Limb (tissue), 2 donors: ENCODE data around the gene CPS1.

ENCODE experiments used
- DNase-seq, 2 donors: peaks; one replicate each; pipeline ENCODE4 v3.0.0-alpha.2; 2016; ENCODE audit errors: extremely low spot score in 2 of 2

The CPS1 gene

DNA sequence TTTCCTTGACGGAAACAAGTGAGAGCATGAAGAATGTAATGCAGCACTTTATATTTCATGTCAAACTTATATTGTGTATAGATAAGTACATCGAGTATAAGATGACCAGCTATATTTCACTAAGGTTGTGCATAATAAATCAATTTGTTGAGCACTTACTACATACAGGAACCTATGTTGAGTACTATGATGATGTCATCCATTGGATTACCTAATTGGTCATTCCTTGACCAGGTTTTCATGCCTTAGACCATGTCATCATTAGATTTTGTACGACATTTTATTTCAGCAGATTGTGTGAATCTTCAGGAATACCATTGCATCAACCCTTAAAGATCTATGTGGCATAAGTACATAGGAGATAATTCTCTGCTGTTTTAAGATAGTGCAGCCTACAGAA is 119.7 kb downstream of the CPS1 start:
- no peak for DNase-seq

DNA sequence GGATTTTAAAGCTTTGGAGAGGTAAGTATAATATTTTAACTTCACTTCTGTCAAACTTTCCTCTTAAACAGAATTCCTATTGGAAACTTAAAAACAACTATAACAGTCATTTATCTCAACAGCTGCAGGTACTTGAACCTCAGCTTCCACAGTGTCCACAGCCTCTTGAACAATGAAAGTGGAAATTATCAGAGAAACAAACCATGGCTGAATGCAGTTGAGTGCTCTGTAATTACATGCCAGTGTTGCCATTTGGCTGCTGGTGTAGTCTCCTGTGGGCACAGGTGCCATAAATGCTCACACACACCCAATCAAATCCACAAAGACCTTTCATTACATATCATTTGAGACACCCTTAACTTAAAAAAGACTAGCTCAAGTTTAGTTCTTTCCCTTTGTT is 125.1 kb downstream of the CPS1 start:
- no peak for DNase-seq

DNA sequence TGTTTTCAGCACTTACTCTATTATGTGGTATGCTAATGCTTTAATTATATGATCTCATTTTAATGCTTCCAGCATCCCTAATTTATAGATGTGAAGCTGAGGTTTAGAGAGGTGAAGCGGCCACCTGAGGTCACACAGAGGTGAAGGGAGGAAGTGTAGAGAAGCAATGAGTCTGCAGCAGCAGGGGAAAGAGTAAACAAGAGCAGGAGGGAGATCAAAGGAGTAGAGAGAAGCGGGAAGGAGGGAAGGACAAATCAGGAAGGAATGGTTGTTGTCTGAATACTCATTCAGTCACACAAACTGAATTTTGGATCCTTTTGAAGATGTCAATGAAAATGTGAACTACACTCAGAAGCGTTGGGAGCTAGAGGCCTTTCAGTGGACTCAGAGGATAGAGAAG is 130.0 kb downstream of the CPS1 start:
- no peak for DNase-seq

DNA sequence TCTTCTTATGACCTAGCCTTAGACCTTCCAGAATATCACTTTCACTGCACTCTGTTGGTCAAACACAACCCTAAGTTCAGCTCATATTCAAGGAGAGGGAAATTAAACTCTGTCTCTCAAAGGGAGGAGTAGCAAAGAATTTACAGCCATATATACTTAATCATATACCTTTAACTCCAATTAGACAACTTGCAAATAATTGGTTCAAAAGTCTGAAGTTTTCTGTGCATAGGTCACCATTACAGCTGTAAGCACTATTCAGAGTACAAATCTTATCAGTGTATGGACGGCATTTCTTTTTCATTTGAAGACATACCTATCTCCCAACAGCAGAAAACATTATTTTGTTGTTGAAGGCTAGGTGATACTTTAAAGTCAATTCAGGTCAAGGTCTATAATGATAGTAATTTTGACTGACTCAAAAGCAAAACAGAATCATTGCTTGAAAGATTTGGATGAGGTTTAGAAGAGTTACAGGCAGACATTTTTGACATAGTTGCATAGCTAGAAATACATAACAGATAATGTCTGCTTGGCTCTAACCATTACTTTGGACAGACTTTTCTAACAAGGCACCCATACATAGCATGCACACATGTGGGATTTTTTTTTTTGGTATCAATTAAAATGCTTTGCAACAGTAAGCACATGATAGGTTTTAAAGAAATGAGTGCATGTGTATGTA is 131.5 kb downstream of the CPS1 start:
- DNase-seq: no peak

DNA sequence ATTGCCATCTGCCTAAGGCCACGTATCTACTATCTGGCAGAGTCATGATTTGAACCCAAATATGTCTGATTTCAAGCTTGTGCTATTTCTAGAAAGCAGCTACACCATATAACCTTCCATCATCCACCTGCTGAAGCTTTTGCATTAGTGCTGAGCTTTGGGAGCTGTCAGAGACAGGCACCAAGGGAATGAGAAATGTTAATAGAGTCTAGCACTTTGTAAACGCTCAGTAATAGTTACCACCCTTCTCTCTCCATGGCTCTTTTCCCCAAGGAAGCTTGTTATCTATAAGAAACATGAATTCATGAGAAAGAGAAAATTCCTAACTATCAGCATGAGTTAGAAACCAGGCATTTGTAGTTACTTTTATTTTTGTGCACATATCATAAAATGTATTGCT is 151.5 kb downstream of the CPS1 start:
- no peak for DNase-seq

DNA sequence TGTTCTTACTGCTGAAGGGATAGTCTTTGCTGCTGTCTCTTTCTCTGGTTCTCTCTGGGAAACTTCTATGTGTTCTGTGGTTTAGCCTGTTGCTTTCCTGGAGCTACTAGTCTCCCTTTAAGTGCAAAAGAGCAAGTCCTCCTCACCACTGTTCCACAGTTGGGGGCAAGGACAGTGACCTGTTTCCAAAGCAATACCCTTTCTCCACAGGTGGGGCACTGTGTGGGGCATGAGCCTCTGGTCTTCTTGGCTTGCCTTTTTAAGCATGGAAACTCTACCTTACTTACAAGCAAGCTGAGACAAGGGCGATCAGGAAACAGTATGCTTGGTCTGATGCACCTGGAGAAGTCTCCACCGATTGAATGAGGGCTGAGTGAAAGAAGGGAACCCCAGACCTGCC is 156.7 kb downstream of the CPS1 start:
- DNase-seq: no peak

DNA sequence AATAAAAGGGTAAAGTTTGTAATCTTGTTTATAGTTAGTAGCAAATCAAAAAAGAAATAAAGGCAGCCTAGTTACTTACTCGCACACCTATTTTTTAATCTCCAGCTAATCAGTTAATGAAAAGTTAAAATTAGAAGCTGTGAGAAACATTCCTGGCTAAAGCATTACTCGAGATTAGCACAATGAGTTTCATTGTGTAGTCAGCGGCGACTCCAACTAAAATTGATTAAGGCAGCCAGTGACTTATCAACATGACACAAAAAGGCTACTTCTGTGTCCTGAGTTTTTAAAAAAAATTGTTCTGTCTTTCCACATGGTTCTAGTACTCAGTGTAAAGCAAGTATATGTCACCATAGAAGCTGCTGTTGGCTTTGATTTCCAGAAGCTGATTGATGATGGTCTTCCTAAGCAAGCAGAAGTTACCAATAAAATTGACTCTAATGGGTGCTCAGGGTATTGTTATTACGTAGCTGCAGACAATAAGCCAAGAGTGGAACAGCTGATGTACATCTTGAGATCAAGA is 159.2 kb downstream of the CPS1 start:
- no peak for DNase-seq

DNA sequence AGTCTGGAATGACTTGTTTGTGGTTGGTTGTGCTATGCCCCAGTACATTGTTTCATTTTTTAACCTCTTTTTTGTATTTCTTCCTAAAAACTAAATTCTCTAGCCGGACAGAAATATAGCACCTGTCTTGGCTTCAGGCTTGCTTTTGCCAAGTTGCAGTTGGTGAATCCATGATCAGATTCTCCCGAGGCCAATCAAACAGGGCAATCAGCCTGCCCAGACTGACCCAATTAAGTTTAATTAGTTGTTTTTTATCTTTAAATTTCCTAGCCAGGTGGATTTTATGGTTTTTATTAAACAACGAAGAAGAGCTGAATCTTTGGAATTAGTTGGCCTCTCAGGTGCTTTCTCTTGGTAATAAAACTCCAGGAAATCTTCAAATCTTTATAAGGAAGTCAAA is 162.1 kb downstream of the CPS1 start:
- DNase-seq: no peak

DNA sequence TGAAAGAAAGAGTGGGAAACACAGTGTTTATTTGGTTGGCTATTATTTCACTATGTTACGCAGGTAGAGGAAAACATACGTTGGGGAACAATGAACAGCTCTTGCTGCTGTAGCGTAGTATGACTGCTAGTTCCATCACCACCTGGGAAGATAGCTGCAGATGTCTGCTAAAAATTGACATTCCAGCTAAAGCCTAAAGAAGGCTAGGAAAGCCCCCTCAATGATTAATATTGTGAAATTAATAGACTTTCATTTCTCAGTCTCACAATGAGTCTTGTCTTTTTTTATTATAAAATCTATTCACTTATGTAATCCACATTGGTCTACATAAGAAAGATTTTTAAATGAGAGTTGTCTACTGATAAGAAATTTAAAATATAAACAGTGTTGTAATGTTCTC is 165.7 kb downstream of the CPS1 start:
- DNase-seq: no peak

DNA sequence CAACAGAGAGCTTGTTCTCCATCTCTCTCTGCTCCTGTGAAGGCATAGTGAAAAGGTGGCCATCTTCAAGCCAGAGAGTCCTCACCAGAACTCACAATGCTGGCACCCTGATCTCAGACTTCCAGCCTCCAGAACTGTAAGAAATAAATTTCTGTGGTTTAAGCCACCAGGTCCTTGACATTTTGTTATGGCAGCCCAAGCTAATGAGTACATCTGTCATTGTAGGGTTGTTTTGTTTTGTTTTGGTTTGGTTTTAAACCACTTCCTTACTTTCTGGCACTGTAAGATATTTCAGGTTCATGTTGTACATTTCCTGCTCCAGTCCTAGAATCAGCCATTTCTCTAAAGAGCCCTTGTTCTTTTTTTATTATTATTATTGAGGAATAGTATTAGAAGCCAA is 171.2 kb downstream of the CPS1 start:
- DNase-seq: no peak
